K562 treated with DMSO at 1 percent for 4 hours (cell line): ENCODE results near the gene TMEM260. TPM values are rescaled to one million over a fixed set of nuclear protein-coding genes. Genes with fewer than 3 reads are reported as not detected.

Experiments
- total RNA-seq: library from RNA; unstranded; fragments of 300-600 nt; gene quantifications from 2 replicates; pipeline ENCODE4 v1.2.3, GENCODE V29; 2022; ENCODE audit not compliant: insufficient read depth

The TMEM260 gene
- total RNA-seq = 2.1 and 6.0 TPM in 2 replicates

GRCh38 chr14:56579345-56580220 lies at the start of gene TMEM260:
TSS of gene TMEM260 (plus strand) at chr14:56579798. CDS start at chr14:56579915, 117 bp downstream.

Other genes starting within 250 kb of the TMEM260 start
- gene OTX2, start 230.7 kb downstream of the TMEM260 start, total RNA-seq = not detected in 2 replicates